ENCODE data around the gene NDUFS6.

Gene NDUFS6

DNA sequence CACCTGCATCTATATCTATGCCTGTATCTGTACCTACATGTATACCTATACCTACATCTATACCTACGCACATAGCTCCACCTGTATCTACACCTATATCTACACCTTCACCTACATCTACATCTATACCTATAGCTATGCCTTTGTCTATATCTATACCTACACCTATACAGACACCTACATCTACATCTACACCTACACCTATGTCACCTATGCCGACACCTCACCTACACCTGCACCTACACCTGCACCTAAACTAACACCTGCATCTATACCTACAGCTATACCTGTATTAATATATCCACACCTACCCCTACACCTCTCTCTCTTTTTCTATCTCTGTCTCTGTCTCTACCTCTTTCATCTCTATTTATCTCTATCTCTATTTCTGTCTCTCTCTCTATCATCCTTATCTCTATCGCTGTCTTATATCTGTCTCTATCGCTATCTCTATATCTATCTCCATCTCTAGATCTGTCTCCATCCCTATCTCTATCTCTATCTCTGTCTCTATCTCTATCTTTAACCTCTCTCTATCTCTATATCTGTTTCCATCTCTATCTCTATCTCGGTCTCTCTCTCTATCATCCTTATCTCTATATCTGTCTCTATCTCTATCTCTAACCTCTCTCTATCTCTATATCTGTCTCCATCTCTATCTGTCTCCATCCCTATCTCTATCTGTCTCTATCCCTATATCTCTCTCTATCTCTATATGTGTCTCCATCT, 43.7 kb downstream of the NDUFS6 start:
- ChIA-PET POLR2A (ENCODE audit: low non-redundant PET) (no interaction called here), CTCF (no interaction called here)
- no peak for TF ChIP-seq CTCF (conservative IDR thresholded peaks at IDR 0.05; ENCODE audit: low read depth)
- H3K27ac ChIP-seq = no peak overlapping the region
- DNase-seq (ENCODE audit: low spot score) = no peak

DNA sequence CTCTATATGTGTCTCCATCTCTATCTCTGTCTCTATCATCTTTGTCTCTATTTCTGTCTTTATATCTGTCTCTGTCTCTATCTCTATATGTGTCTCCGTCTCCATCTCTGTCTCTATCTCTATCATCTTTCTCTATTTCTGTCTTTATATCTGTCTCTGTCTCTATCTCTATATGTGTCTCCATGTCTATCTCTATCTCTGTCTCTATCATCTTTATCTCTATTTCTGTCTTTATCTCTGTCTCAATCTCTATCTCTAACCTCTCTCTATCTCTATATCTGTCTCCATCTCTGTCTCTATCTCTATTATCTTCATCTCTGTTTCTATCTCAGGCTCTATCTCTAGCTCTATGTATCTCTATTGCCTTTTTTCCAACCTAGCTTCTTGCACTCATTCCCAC, 44.5 kb downstream of the NDUFS6 start:
- POLR2A ChIA-PET (ENCODE audit: low non-redundant PET) = no interaction called here
- CTCF ChIA-PET = no interaction called here
- no peak overlapping the region for H3K27ac ChIP-seq
- DNase-seq (ENCODE audit: low spot score) = no peak
- TF ChIP-seq CTCF (conservative IDR thresholded peaks at IDR 0.05; ENCODE audit: low read depth) = no peak

DNA sequence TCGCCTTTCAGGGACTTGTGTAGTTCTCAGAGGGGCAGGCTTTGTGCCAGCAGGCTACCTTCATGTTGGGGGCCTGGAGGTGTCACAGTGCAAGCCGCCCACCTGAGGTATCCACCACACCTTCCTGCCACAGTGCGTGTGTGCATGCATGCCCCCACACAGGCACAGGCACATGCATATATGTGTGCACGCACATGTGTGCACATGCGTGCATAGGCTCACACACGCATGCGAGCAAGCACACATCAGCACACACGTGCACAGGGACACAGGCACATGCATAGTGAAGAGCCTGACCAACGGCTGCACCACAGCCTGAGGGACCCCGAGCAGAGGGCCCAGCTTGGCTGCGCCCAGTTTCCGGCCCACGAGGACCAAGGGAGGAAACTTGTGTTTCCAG, 45.4 kb downstream of the NDUFS6 start:
- TF ChIP-seq CTCF (conservative IDR thresholded peaks at IDR 0.05; ENCODE audit: low read depth) = no peak
- ChIA-PET POLR2A (ENCODE audit: low non-redundant PET) (no interaction called here), CTCF (interaction anchor here (0.5 kb wide), 1 partner anchor 1215 kb away, joined by 3 read pairs; no protein-coding TSS in a partner anchor)
- DNase-seq (ENCODE audit: low spot score) = no peak
- H3K27ac ChIP-seq = no peak overlapping the region

- CTCF ChIA-PET = no interaction called here
- POLR2A ChIA-PET (ENCODE audit: low non-redundant PET) = no interaction called here
- TF ChIP-seq CTCF (conservative IDR thresholded peaks at IDR 0.05; ENCODE audit: low read depth) = no peak
Measured at GRCh38 chr5:1847056-1847455, 45.8 kb downstream of the NDUFS6 start.

GRCh38 chr5:1847611-1848010, 46.4 kb downstream of the NDUFS6 start:
- CTCF ChIA-PET = no interaction called here
- H3K27ac ChIP-seq = no peak overlapping the region
- TF ChIP-seq CTCF (conservative IDR thresholded peaks at IDR 0.05; ENCODE audit: low read depth) = no peak
- DNase-seq (ENCODE audit: low spot score) = no peak
- POLR2A ChIA-PET (ENCODE audit: low non-redundant PET) = no interaction called here

More at GRCh38 chr5:1847056-1847455, 45.8 kb downstream of the NDUFS6 start:
- no peak for DNase-seq (ENCODE audit: low spot score)
- H3K27ac ChIP-seq = no peak overlapping the region

- ChIA-PET POLR2A (ENCODE audit: low non-redundant PET) (no interaction called here), CTCF (no interaction called here)
- no peak for TF ChIP-seq CTCF (conservative IDR thresholded peaks at IDR 0.05; ENCODE audit: low read depth)
- H3K27ac ChIP-seq = no peak overlapping the region
- DNase-seq (ENCODE audit: low spot score) = peak; percentile 19
Measured at GRCh38 chr5:1850324-1851154, 49.3 kb downstream of the NDUFS6 start.
